Prostate gland (tissue), 2 donors: ENCODE results near the gene RASSF5. TPM values are rescaled to one million over a fixed set of nuclear protein-coding genes. Genes with fewer than 3 reads are reported as not detected.

Source experiments
- DNase-seq: peaks from one replicate; pipeline ENCODE4 v3.0.0-alpha.2; 2019; ENCODE audit warnings: low spot score
- H3K27ac ChIP-seq, 2 donors: fragments of 200-600 bp; sonication (generic); 2 replicates each; pipeline ENCODE4 v1.5.1; 2017 to 2019
- H3K27me3 ChIP-seq: fragments of 200-600 bp; sonication (generic); replicated peaks from 2 replicates; pipeline ENCODE4 v1.5.1; 2019; ENCODE audit not compliant: insufficient read depth
- H3K36me3 ChIP-seq, 2 donors: fragments of 200-600 bp; sonication (generic); 1 replicate in 1 of 2; 2 replicates in 1 of 2; pipeline versions ENCODE4 v1.5.1 to v1.8.1; 2017 to 2019
- H3K4me1 ChIP-seq: fragments of 200-600 bp; sonication (generic); replicated peaks from 2 replicates; pipeline ENCODE4 v1.5.1; 2019
- H3K4me3 ChIP-seq, 2 donors: fragments of 200-600 bp; sonication (generic); 2 replicates each; pipeline ENCODE4 v1.5.1; 2017 to 2019
- H3K9me3 ChIP-seq: fragments of 200-600 bp; sonication (generic); 2 replicates; pipeline ENCODE4 v1.5.1; 2017
- CTCF ChIP-seq, 4 experiments: fragments of 200-600 bp in 2 of 4; fragments of 450-650 bp in 2 of 4; sonication (generic) in 2 of 4; IDR thresholded peaks; 1 replicate in 3 of 4; 2 replicates in 1 of 4; pipeline ENCODE4 v1.5.1; 2016 to 2019; ENCODE audit warnings: antibody characterized with exemption in 4 of 4, mild to moderate bottlenecking in 2 of 4, moderate library complexity in 2 of 4
- POLR2A ChIP-seq: fragments of 450-650 bp; IDR thresholded peaks from one replicate; pipeline ENCODE4 v1.6.1; 2016; ENCODE audit warnings: antibody characterized with exemption, mild to moderate bottlenecking
- POLR2AphosphoS5 ChIP-seq: sonication (generic); formaldehyde crosslinking; IDR thresholded peaks from one replicate; pipeline ENCODE4 v1.6.1; 2017; ENCODE audit warnings: antibody characterized with exemption
- WGBS: methylation state at CpG from one replicate; pipeline ENCODE4 v1.1.5; 2018; 5-methylcytosine and 5-hydroxymethylcytosine counted together
- intact Hi-C: fragments of 100-400 bp; cut with DNase I; formaldehyde crosslinking; loops from one replicate; pipeline ENCODE4 v1.14.2; 2022
- total RNA-seq, 2 donors: library from RNA; depleted of rRNA; stranded (reverse); fragments of >200 nt; gene quantifications; one replicate each; pipeline ENCODE4 v1.1.0, GENCODE V29; 2016

RASSF5 gene
- total RNA-seq, 2 donors from 2014 or later = 22.2 to 42.5 TPM

DNA sequence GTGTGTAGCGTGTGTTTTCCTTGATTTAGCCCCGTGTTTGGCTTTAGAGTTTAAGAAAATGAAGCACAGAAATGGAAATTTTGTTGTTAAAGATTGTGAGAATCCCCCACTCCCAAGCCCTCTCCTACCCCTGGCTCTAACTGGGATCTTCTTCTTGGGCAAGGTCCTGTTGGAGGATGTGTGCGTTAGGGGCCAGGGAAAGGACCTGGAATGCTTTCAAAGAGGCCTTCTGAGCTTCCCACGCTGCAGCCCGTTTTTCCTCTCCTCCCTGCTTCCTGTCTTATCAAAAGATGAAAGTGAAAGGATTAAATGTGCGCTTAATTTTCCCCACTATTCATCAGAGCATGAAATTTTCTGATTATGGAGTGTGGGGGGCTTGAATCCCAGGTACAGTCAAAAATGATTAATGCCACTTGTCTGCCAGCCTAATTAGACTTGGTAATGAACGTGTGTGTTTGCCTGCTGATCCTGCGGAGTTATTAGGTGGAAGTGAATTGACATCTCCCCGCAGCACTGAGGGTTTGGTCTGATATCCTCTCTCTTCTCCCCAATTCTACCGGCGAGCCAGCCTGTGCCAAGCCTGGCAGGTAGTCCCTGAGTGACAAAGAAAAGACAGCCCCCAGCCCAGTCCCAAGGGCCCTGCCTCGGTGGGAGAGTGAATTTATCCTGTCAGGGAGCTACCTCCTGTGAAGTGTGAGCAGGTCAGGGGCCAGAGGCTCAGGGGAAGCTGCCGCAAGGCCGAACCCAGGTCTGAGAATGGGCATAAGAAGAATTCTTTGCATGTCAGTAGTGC lies 4.9 kb downstream of the RASSF5 start:
- TF ChIP-seq POLR2A (no peak), CTCF (IDR thresholded peaks at IDR 0.05) (no peak), POLR2AphosphoS5 (peak; percentile 10)
- 47% methylated on average over 14 of the region's 14 CpGs for WGBS
- Histone ChIP-seq H3K36me3 (no peaks in the 10 kb centered on the region), H3K4me1 (no peaks in the 10 kb centered on the region), H3K27me3 (no peaks in the 10 kb centered on the region), H3K27ac (peak overlapping the region; percentile 43 to 61), H3K4me3 (no peak overlapping the region), H3K9me3 (no peaks in the 10 kb centered on the region)
- intact Hi-C loops = no loop called here
- DNase-seq = no peak

DNA sequence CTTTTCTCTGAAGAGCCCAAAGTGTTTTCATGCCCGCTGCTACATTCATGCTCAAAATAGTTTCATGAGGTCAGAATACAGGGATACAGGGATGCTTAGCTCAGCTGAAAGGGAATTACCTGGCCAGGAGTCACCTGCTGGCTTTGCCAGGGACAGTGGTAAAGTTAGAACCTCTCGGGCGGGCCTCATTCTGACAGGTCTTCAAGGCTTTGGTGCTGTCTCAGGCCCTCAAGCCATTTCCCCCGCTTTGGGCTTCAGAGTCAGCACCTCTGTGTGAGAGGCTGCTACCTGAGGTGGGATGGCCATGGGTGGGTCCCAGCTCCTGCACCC lies 5.5 kb downstream of the RASSF5 start:
- Histone ChIP-seq H3K36me3 (no peaks in the 10 kb centered on the region), H3K4me3 (no peak overlapping the region), H3K4me1 (no peaks in the 10 kb centered on the region), H3K27me3 (no peaks in the 10 kb centered on the region), H3K27ac (peak overlapping the region; percentile 43 to 61), H3K9me3 (no peaks in the 10 kb centered on the region)
- intact Hi-C loops = no loop called here
- DNase-seq = no peak
- 69% methylated on average over 4 of the region's 4 CpGs for WGBS
- TF ChIP-seq POLR2A (no peak), POLR2AphosphoS5 (no peak), CTCF (IDR thresholded peaks at IDR 0.05) (no peak)

DNA sequence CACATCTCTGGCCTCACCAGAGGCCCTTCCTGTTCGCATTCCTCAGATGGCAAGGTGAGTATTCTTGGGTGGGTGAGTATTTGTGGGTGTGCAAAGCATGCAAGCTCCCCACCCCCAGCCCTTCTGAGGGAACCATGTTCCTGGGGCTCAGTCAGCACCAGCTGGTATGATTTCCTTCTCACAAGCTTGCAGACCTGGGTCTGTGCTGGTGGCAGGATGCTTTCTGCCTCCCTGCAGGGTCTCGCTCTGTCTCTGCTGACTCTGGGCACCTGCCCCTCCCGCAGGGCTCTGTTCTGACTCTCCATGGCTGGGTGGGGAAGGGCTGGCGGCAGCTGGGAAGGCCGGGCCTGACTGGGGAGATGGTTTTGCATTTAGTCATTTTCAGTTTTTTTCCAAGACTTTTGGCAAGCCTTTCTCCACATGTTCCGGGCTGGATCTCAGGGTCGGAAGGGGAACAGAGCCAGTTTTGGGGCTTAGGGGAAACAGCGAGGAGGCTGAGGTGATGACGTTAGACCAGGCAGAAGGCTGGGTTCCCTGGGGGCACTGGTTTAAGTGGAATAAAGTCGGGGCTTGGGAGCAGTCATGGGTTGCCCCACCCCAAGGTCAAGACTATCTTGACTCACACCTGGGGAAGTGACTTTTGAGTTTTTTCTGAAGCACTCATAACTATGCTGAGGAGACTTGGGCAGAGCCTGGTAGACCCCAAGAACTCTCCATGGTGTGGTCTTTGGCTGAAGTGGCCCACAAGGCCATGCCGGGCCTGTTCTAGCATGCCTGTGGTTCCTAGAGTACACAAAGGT lies 6.2 kb downstream of the RASSF5 start:
- WGBS = 32% methylated on average over 11 of the region's 11 CpGs
- Histone ChIP-seq H3K36me3 (no peaks in the 10 kb centered on the region), H3K9me3 (no peaks in the 10 kb centered on the region), H3K27me3 (no peaks in the 10 kb centered on the region), H3K27ac (peak overlapping the region; percentile 57 to 61), H3K4me3 (no peak overlapping the region), H3K4me1 (no peaks in the 10 kb centered on the region)
- DNase-seq = peak; percentile 64
- no peak for TF ChIP-seq POLR2A
- peak; percentile 59 for TF ChIP-seq POLR2AphosphoS5
- intact Hi-C loops = no loop called here

DNA sequence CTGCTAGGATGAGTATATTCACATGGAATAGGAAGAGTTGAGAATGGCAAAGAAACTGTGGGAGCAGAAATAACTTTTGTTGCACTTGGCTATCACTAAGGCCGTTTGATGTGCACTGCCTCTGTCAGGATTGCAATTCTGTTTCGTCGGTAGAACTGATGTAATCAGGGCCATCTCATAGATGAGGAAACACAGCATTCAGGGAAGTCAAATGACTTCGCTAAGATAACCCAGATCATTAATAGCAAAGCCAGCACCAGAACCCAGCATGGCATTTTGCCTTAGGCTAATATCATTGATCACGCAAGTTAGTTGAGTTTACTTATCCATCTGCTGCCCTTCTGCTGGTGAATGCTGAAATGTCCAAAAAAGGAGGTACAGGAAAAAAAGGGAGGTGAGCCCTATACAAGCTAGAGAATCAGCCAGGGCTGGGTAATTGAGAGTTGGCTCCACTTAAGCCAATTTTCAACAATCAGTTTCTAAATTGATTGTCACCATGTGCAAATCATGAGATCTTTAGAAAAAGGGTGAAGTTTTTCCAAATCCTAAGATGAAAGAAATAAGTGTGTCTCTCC lies 7.6 kb downstream of the RASSF5 start:
- WGBS = 57% methylated on average over 5 of the region's 5 CpGs
- intact Hi-C loops = no loop called here

More for the DNA sequence above, 7.6 kb downstream of the RASSF5 start:
- H3K27ac ChIP-seq = no peak overlapping the region
- no peak for DNase-seq
- H3K36me3 ChIP-seq = no peaks in the 10 kb centered on the region
- no peaks in the 10 kb centered on the region for H3K9me3 ChIP-seq
- TF ChIP-seq POLR2AphosphoS5 (no peak), POLR2A (no peak), CTCF (IDR thresholded peaks at IDR 0.05) (no peak)
- no peaks in the 10 kb centered on the region for H3K4me1 ChIP-seq
- no peaks in the 10 kb centered on the region for H3K27me3 ChIP-seq
- H3K4me3 ChIP-seq = no peak overlapping the region
